ENCODE results near the gene LIG3. TPM values are rescaled to one million over a fixed set of nuclear protein-coding genes. Genes with fewer than 3 reads are reported as not detected.

Gene LIG3
- total and polyA plus RNA-seq, 2 of the 4 experiments (the other 2 are of a cell fraction) = 36.4 to 41.9 TPM

GRCh38 chr17:35002876-35003551 is 22.7 kb downstream of the LIG3 start (continued):
- TF ChIP-seq CHD1 (IDR thresholded peaks at IDR 0.05; ENCODE audit: low read depth, low read length) = no peak

GRCh38 chr17:35003778-35004177 is 23.5 kb downstream of the LIG3 start:
- Histone ChIP-seq H3K23ac (ENCODE audit: low read depth, low read length) (no peak overlapping the region), H3K4ac (ENCODE audit: low read depth, low read length) (no peak overlapping the region), H3K14ac (replicated peaks; ENCODE audit: low read depth, low read length) (no peak overlapping the region), H4K20me1 (ENCODE audit: insufficient read depth, low read length) (no peaks in the 10 kb centered on the region), H3K18ac (ENCODE audit: low read depth, low read length) (no peak overlapping the region), H4K91ac (ENCODE audit: insufficient read depth, low read depth, low read length) (no peak overlapping the region), H4K5ac (ENCODE audit: low read depth, low read length) (no peak overlapping the region), H3K79me1 (ENCODE audit: low read depth in 1 of 2, low read length in 2 of 2) (peaks cover 0 to 17% of the 10 kb centered on the region in 2 experiments; a peak in 2 of 4 replicates), H2AFZ (replicated peaks; ENCODE audit: low read length, poor library complexity) (no peak overlapping the region), H3K56ac (ENCODE audit: extremely low read depth, insufficient read depth, low read length) (no peak overlapping the region), H2BK15ac (ENCODE audit: low read depth, low read length) (no peak overlapping the region), H3K4me3 (ENCODE audit: insufficient read depth, low read depth, low read length) (no peak overlapping the region), H3K27me3 (ENCODE audit: control insufficient read depth, insufficient read depth, low read length) (no peaks in the 10 kb centered on the region), H4K8ac (ENCODE audit: low read depth in 2 of 2, low read length in 2 of 2) (no peak overlapping the region), H3K4me2 (ENCODE audit: low read depth, low read length) (no peak overlapping the region), H3K9ac (ENCODE audit: low read depth, low read length) (no peak overlapping the region), H3K4me1 (ENCODE audit: control insufficient read depth, insufficient read depth, low read length) (peaks cover 4% of the 10 kb centered on the region), H3K9me1 (ENCODE audit: insufficient read depth, low read length) (peaks cover 7% of the 10 kb centered on the region), H3K9me3 (ENCODE audit: control insufficient read depth, insufficient read depth, low read length) (no peaks in the 10 kb centered on the region), H2BK5ac (ENCODE audit: low read depth, low read length, poor library complexity, severe bottlenecking) (no peak overlapping the region), H3K36me3 (ENCODE audit: control insufficient read depth, insufficient read depth, low read length) (peaks cover 45% of the 10 kb centered on the region), H3K27ac (ENCODE audit: insufficient read depth, low read length) (no peak overlapping the region), H2AK9ac (replicated peaks; ENCODE audit: low read depth, low read length, poor library complexity) (peak overlapping the region; percentile 5), H2BK120ac (ENCODE audit: low read depth, low read length) (no peak overlapping the region), H2AK5ac (ENCODE audit: low read depth, low read length) (0 out of 2 replicates have a peak overlapping the region, but pooled peaks have one; percentile 3), H2BK20ac (ENCODE audit: low read depth, low read length) (no peak overlapping the region)
- CTCF ChIA-PET = no interaction called here
- TF ChIP-seq RFX5 (IDR thresholded peaks at IDR 0.05; ENCODE audit: low read depth, low read length) (no peak), BHLHE40 (IDR thresholded peaks at IDR 0.05; ENCODE audit: low read depth, low read length) (no peak), CEBPB (IDR thresholded peaks at IDR 0.05; ENCODE audit: low read depth, low read length) (no peak), MAFK (IDR thresholded peaks at IDR 0.05; ENCODE audit: low read depth, low read length) (no peak), CHD1 (IDR thresholded peaks at IDR 0.05; ENCODE audit: low read depth, low read length) (no peak), FOS (IDR thresholded peaks at IDR 0.05; ENCODE audit: low read depth, low read length) (no peak), NFE2L2 (IDR thresholded peaks at IDR 0.05; ENCODE audit: low read depth, low read length) (no peak), RCOR1 (IDR thresholded peaks at IDR 0.05; ENCODE audit: insufficient replicate concordance, low read length) (no peak), ELK1 (IDR thresholded peaks at IDR 0.05; ENCODE audit: borderline replicate concordance, low read depth, low read length) (no peak), USF2 (IDR thresholded peaks at IDR 0.05; ENCODE audit: low read depth, low read length) (no peak), POLR2A (IDR thresholded peaks at IDR 0.05; ENCODE audit: low read depth, low read length) (no peak), MXI1 (IDR thresholded peaks at IDR 0.05; ENCODE audit: borderline replicate concordance, low read depth, low read length) (no peak), RAD21 (IDR thresholded peaks at IDR 0.05; ENCODE audit: low read length) (no peak), MAZ (IDR thresholded peaks at IDR 0.05; ENCODE audit: borderline replicate concordance, low read depth, low read length) (no peak)
- ATAC-seq (ENCODE audit: low read depth) (no peak), DNase-seq (no peak)
- BruUV-seq (replicated peaks) = no TSS peak
- dilution Hi-C loops (cut with HindIII; ENCODE audit: low sequenced_read_pairs, unreplicated experiment) (no loop called here), intact Hi-C loops (cut with micrococcal nuclease) (no loop called here), in situ Hi-C loops (cut with MboI; ENCODE audit: low sequenced_read_pairs) (no loop called here)
- WGBS, 2 experiments (ENCODE audit: extremely low coverage in 2 of 2, insufficient read length in 1 of 2) = no CpG with 5 or more reads among the region's 4 CpGs
- POLR2A ChIA-PET (ENCODE audit: unreplicated experiment) = no interaction called here
